GM12874 (cell line): ENCODE results near the gene UNC13C.

Experiments used
- CTCF ChIP-seq: IDR thresholded peaks from 2 replicates; pipeline ENCODE4 v1.5.1; 2011; ENCODE audit warnings: low read depth, mild to moderate bottlenecking, control low read depth, low read length, moderate library complexity; ENCODE audit not compliant: insufficient read depth

The UNC13C gene

GRCh38 chr15:54681584-54681983 is 703.3 kb downstream of the UNC13C start:
- no peak for TF ChIP-seq CTCF
